Heart right ventricle (tissue), 16 donors: Measurements from ENCODE around the gene PERCC1. TPM values are rescaled to one million over a fixed set of nuclear protein-coding genes. Genes with fewer than 3 reads are reported as not detected.

Experiments used
- ATAC-seq, 8 donors: fragments of 200-7000 bp; cut with Tn5 transposase; one replicate each; pipeline ENCODE4 v1.9.1; 2020; ENCODE audit warnings: mild to moderate bottlenecking in 8 of 8, moderate library complexity in 8 of 8, moderate number of reproducible peaks in 1 of 8
- DNase-seq, 2 donors: peaks; one replicate each; pipeline ENCODE4 v3.0.0-alpha.2; 2020
- H3K27ac ChIP-seq, 10 donors: fragments of 200-600 bp; sonication (generic) in 2 of 10; one replicate each; pipeline versions ENCODE4 v1.5.0 to v1.8.0; 2020 to 2022; ENCODE audit warnings: mild to moderate bottlenecking in 3 of 10
- H3K27me3 ChIP-seq, 7 donors: fragments of 200-600 bp; one replicate each; pipeline ENCODE4 v1.8.0; 2021 to 2022; ENCODE audit warnings: mild to moderate bottlenecking in 2 of 7
- H3K36me3 ChIP-seq, 9 donors: fragments of 200-600 bp; sonication (generic) in 1 of 9; one replicate each; pipeline versions ENCODE4 v1.5.0 to v1.8.0; 2020 to 2022; ENCODE audit warnings: mild to moderate bottlenecking in 2 of 9
- H3K4me1 ChIP-seq, 9 donors: fragments of 200-600 bp; sonication (generic) in 1 of 9; one replicate each; pipeline versions ENCODE4 v1.5.0 to v1.8.0; 2020 to 2022; ENCODE audit warnings: mild to moderate bottlenecking in 4 of 9
- H3K4me3 ChIP-seq, 10 donors: fragments of 200-600 bp; sonication (generic) in 2 of 10; one replicate each; pipeline versions ENCODE4 v1.5.0 to v1.8.0; 2020 to 2022; ENCODE audit warnings: mild to moderate bottlenecking in 7 of 10, moderate library complexity in 2 of 10
- H3K9me3 ChIP-seq, 11 donors: fragments of 200-600 bp in 10 of 11; sonication (generic) in 2 of 11; one replicate each; pipeline versions ENCODE4 v1.5.0 to v1.8.0; 2013 to 2022; ENCODE audit warnings: mild to moderate bottlenecking in 2 of 11, control low read depth in 1 of 11, moderate library complexity in 1 of 11
- WGBS, 2 donors: extraction: QIAGEN DNeasy Blood & Tissue Kit; methylation state at CpG; one replicate each; pipeline ENCODE4 v1.1.7; 2013; ENCODE audit warnings: inconsistent platforms in 1 of 2; 5-methylcytosine and 5-hydroxymethylcytosine counted together
- intact Hi-C, 10 donors: fragments of 100-400 bp; cut with DNase I; formaldehyde crosslinking; loops; one replicate each; pipeline versions ENCODE4 v1.11.1 to v1.14.2; 2022
- polyA plus RNA-seq, 2 donors: library from polyadenylated mRNA; stranded (reverse); fragments of 200-250 nt; gene quantifications; one replicate each; pipeline ENCODE4 v1.2.3, GENCODE V29; 2013
- total RNA-seq, 10 donors: library from RNA; stranded (reverse); fragmentation: NEBNext Ultra II Directional in 3 of 10; extraction: Animal tissue kit (Norgen Biotek cat#: 25700) in 3 of 10; gene quantifications; one replicate each; pipeline versions ENCODE4 v1.2.1 to v1.2.4, GENCODE V29; 2021 to 2023
- TF ChIP-seq, protein P1 (sequence below), 9 donors: fragments of 200-600 bp; sonication (generic) in 2 of 9; IDR thresholded peaks; one replicate each; pipeline versions ENCODE4 v1.5.0 to v1.8.0; 2021 to 2022; ENCODE audit warnings: antibody characterized with exemption in 9 of 9, mild to moderate bottlenecking in 5 of 9, moderate library complexity in 1 of 9
- donor health status: Arrhythmogenic right ventricular cardiomyopathy.
- donor health status: ischemic (EF 13 %, LVEDD 7.1; RV severe dilation, severe dysfunction).
- donor health status: healthy with polysubstance abuse.
- donor health status: DM: no; HTN: yes; CAD: no.
- donor health status: DM: no; HTN: no; CAD: no.
- donor health status: ischemic (EF 25% LVEDD 6.9; RV normal size, moderate dysfunction).
- donor health status: ischemic (EF 25% LVEDD 5.7; RV mildly dilated, moderate dysfunction).
- donor health status: healthy.
- donor health status: DM: yes; HTN: yes; CAD: no.
- donor health status: Ischemic cardiomyopathy.
- donor health status: ischemic (EF 35%, LVEDD 5.7; RV mildly dilated, moderate dysfunction).
- donor health status: nonischemic (EF 11% LVEDD 7.7; RV severe dilation, severe dysfunction).
- donor health status: DM: yes; HTN: yes; CAD: no.
- donor health status: PGD.
- donor health status: ischemic (EF 29% LVEDD 5.4; RV normal size, mild dysfunction).
- donor health status: nonischemic (EF 23%, LVEDD 6.1; RV moderate dilation, normal function).

PERCC1 gene
- total and polyA plus RNA-seq, 12 donors: 0.04 to 0.61 (median 0.47) TPM; not detected in 6

DNA sequence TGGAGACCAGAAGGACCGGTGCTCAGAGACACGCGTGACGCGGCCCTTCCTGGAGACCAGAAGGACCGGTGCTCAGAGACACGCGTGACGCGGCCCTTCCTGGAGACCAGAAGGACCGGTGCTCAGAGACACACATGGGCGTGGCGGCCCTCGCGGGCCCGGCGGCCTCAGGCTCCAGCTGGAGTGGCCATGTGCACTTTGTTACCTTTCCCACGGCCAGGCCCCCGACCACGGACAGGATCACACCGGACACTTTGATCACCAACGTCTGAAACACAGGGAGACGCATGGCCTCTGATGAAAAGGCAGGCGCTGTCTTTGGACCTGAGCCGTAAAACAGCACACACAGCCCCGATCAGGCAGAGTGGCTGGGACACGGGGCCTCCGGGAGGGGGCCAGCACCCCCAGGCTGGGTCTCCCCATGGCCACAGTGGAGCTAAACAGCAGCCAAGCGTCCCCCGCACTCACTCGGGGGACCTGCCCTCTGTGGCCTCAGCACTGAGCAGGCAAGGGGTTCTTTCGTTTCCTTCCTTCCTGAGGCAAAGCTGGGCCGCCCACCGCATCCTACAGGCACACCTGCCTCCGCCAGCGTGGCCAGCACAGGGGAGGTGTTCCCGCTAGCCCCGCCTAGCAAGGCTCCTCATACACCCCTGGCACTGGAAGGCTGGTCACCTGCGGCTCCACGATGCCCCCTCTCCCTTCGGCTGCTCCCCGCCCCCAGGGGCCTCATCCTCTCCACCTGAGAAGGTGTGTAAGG is 26.8 kb downstream of the PERCC1 start:
- no peak overlapping the region for H3K4me3 ChIP-seq
- 90 to 91% methylated on average over 42 of the region's 42 CpGs for WGBS, 2 donors
- TF ChIP-seq, protein P1, sequence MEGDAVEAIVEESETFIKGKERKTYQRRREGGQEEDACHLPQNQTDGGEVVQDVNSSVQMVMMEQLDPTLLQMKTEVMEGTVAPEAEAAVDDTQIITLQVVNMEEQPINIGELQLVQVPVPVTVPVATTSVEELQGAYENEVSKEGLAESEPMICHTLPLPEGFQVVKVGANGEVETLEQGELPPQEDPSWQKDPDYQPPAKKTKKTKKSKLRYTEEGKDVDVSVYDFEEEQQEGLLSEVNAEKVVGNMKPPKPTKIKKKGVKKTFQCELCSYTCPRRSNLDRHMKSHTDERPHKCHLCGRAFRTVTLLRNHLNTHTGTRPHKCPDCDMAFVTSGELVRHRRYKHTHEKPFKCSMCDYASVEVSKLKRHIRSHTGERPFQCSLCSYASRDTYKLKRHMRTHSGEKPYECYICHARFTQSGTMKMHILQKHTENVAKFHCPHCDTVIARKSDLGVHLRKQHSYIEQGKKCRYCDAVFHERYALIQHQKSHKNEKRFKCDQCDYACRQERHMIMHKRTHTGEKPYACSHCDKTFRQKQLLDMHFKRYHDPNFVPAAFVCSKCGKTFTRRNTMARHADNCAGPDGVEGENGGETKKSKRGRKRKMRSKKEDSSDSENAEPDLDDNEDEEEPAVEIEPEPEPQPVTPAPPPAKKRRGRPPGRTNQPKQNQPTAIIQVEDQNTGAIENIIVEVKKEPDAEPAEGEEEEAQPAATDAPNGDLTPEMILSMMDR (IDR thresholded peaks at IDR 0.05): no peak
- H3K4me1 ChIP-seq: no peaks in the 10 kb centered on the region
- peaks cover 0 to 85% (median 62%) of the 10 kb centered on the region in 9 donors for H3K36me3 ChIP-seq
- no peak overlapping the region for H3K27ac ChIP-seq
- no peaks in the 10 kb centered on the region for H3K9me3 ChIP-seq
- DNase-seq: peak in 1 of 2 donors; percentile 8
- H3K27me3 ChIP-seq: no peaks in the 10 kb centered on the region
- intact Hi-C loops: no loop called here
- peak in 1 of 8 donors; percentile 10 for ATAC-seq

DNA sequence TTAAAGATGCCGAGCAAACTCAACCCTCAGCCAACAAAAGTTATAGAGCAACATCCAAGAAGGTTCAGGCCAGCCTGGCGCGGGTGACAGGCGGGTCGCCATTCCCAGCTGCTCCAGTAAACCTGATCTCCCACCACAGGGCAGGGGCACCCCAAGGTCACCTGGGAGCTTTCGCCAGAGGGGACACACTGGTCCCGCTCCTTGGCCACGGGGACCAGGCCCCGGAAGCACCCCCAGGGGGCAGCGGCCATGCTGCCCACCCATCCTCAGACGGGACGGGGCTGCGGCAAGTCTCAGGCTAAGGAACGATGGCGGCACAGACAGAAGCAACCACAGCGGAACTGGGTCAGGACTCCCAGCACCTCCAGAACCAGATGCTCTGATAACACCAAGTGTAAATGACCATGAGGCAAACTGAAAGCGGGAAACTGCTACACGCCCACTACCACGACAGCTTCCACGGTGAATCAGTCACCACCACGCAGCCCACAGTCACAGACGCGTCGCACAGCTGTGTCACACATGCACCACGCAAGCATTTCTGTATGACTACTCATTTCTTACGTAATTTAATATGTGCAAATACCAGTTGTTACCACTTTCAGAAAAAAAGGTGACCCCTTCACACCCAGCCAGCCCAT is 27.6 kb downstream of the PERCC1 start:
- no peak for ATAC-seq
- DNase-seq: no peak
- Histone ChIP-seq H3K9me3 (no peaks in the 10 kb centered on the region), H3K27me3 (no peaks in the 10 kb centered on the region), H3K4me1 (no peaks in the 10 kb centered on the region), H3K36me3 (peaks cover 0 to 85% (median 54%) of the 10 kb centered on the region in 9 donors), H3K27ac (no peak overlapping the region), H3K4me3 (no peak overlapping the region)
- 93 to 96% methylated on average over 26 of the region's 26 CpGs for WGBS, 2 donors
- TF ChIP-seq, protein P1 (IDR thresholded peaks at IDR 0.05): no peak
- intact Hi-C loops: no loop called here

DNA sequence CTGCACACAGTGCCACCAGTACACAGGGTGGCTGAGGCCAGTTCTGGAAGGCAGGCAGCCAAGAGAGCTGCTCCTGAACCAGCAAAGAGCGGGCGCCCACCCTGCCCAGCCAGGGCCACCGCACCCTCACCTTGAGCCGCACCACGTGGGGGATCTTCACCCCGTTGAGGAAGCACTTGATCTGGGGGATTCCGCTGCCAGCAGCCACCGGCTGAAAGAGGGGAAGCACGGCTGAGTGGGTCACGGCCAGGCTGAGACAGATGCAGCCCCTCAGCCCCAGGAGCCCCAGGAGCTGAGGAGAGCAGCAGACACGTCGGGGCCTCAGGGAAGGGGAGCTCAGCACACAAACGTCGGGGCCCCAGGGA is 28.1 kb downstream of the PERCC1 start:
- no peaks in the 10 kb centered on the region for H3K27me3 ChIP-seq
- TF ChIP-seq, protein P1 (IDR thresholded peaks at IDR 0.05): no peak
- intact Hi-C loops: no loop called here
- peaks cover 0 to 85% (median 49%) of the 10 kb centered on the region in 9 donors for H3K36me3 ChIP-seq
- DNase-seq: peak in 1 of 2 donors; percentile 9
- no peak overlapping the region for H3K4me3 ChIP-seq
- no peaks in the 10 kb centered on the region for H3K9me3 ChIP-seq
- H3K4me1 ChIP-seq: no peaks in the 10 kb centered on the region
- H3K27ac ChIP-seq: no peak overlapping the region
- 81 to 83% methylated on average over 14 of the region's 14 CpGs for WGBS, 2 donors
- ATAC-seq: no peak

DNA sequence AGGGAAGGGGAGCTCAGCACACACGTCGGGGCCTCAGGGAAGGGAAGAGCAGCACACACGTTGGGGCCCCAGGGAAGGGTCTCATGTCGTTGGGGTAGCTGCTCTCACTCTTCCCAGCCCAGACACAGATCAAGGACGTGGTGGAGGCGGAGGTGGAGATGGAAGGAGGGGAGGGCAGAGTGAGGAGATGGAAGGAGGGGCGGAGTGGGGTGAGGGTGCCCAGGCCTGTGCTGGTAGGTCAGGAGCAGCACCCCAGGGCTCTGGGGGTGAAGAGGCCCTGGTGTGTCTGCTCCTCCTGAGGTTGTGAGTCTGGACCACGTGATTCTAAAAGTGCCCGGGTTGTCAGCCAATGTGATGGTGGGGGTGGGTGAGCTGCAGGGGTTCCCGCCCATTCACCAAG is 29.1 kb downstream of the PERCC1 start:
- DNase-seq (no peak), ATAC-seq (no peak)
- no peak overlapping the region for H3K27ac ChIP-seq
- TF ChIP-seq, protein P1 (IDR thresholded peaks at IDR 0.05): no peak
- H3K4me1 ChIP-seq: no peaks in the 10 kb centered on the region
- H3K4me3 ChIP-seq: no peak overlapping the region
- H3K27me3 ChIP-seq: no peaks in the 10 kb centered on the region
- WGBS, 2 donors: 81 to 91% methylated on average over 10 of the region's 10 CpGs
- H3K36me3 ChIP-seq: peaks cover 0 to 83% (median 40%) of the 10 kb centered on the region in 9 donors
- H3K9me3 ChIP-seq: no peaks in the 10 kb centered on the region
- intact Hi-C loops: no loop called here
